GM21360 (cell line): Measurements from ENCODE around the gene ZNF793.
A peak's percentile ranks its signal among the peaks of the same experiment; 100 is the strongest.

Experiments
- ATAC-seq: cut with Tn5 transposase; IDR thresholded peaks from one replicate; pipeline ENCODE4 v1.9.1; 2021; ENCODE audit warnings: mild to moderate bottlenecking, moderate library complexity; ENCODE audit not compliant: unreplicated experiment

Gene ZNF793

DNA sequence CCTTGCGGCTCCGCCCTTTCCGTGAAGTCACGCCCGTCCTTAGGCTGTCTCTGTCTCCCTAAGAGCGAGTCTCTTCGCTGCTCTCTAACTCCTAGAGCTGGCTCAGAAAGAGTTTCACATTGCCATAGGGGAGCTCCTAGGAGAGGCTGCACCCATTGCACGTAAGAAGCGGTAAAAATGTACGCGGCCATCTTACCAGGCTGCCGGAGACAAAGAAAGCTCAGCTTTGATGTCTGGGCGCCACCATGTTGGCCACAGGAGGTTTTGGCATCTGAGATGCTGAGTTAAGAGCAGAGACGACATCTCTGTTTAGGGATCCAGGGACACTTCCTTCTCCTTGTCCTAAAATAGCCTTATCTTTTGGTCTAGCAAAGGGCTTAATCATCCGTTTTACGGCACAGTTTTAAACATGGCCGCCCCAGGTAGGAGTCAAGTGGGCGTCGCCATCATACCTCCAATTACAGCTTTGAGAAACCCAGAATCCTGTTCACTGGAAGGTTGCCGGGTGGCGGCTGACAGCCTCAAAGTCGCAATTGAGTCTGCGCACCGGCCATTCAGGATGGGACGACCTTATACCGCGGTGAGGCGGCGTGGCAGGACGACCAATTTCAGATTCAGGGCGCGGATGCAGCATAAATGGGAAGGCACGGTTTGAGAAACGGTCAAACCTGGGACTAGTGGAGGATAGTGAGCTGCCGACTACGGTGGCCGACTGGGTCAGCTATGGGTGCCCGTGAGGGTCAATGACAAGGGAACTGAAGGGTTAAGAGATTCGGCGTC lies at the start of gene ZNF793:
Gene ZNF793 (plus strand): TSS at position 553 of the 780 bp plus-strand sequence. CDS start 16,501 bp downstream, outside the sequence.
- ATAC-seq = no peak

DNA sequence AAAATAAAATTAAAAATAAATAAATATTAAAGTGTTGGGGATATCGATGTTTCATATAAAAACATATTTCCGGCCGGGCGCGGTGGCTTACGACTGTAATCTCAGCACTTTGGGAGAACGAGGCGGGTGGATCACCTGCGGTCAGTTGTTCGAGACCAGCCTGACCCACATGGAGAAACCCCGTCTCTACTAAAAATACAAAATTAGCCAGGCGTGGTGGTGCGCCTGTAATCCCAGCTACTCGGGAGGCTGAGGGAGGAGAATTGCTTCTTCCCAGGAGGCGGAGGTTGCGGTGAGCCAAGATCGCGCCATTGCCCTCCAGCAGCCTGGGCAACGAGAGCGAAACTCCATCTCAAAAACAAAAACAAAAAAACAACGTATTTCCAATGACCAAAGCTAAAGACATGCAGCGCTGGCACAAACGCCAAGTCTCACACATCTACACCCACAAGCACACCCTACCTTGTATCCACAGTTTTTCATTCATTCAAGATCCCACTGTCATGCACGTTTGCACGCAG lies 40.4 kb upstream of the ZNF793 start:
- no peak for ATAC-seq

DNA sequence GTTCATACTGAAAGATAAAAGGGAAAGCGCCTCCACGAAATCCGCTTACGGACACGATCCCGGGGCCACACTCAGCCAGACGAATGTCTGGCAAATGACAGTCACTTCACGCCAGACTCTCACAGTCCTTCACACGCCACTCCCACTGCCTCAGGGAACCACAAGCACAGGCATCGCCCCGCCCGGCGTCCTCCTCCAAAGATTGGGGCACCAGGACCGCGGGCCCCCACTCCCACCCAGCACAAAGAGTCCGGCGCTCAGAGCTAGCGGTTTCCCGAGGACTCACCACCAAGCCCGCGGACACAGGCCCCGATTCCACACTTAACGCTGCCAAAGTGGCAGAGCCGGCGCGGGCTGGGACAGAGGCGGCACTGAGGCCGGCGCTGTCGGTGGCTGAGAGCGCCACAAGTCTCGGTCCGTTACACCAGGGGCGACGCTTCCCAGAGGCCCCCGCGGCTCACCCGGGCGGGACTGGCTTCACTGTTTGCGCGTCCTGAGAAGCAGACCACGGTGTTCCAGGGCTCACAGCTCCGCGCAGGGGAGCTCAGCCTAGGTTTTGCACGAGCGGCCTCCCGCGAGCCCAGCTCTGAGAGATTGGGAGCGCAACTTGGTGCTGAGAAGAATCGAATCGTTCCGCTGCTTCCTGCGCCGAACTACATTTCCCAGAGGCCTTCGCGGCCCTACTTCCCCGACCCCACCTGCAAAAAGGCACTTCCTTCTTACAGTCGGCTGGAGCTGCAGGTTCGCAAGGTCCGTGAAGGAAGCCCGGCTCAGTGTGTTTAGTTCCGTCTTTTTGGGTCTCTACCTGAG lies 39.7 kb upstream of the ZNF793 start, which contains the start of gene ZNF569:
Gene ZNF569 (minus strand): TSS at position 647 of the 810 bp plus-strand sequence. CDS start 22,523 bp downstream, outside the sequence.
- ATAC-seq = peak; percentile 43

- ATAC-seq = no peak
Observed at GRCh38 chr19:37467608-37468090, 39.1 kb upstream of the ZNF793 start.

- peak; percentile 54 for ATAC-seq
Observed at GRCh38 chr19:37468961-37469777, 37.6 kb upstream of the ZNF793 start, which contains the start of gene ZNF570. TSS of gene ZNF570 (plus strand) at chr19:37469356. CDS start at chr19:37470355, 999 bp downstream.

DNA sequence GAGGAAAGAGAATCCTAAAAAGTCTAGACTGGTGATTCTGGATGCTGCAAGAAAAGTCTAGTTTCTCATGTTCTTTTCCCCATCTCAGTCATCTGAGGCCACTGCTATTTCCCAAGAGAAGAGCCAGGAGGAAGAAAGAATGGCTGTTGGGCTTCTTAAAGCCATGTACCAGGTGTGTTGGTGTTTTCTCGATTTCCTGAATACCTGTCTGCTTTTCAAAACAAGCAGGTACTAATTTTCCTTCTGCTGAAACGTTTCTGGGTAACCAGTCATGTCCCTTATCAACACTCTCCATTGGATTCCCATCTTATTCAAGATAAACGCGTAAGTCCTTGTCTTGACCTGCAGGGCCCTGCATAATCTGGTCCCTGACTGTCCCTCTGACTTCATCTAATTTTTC lies 36.5 kb upstream of the ZNF793 start:
- no peak for ATAC-seq

DNA sequence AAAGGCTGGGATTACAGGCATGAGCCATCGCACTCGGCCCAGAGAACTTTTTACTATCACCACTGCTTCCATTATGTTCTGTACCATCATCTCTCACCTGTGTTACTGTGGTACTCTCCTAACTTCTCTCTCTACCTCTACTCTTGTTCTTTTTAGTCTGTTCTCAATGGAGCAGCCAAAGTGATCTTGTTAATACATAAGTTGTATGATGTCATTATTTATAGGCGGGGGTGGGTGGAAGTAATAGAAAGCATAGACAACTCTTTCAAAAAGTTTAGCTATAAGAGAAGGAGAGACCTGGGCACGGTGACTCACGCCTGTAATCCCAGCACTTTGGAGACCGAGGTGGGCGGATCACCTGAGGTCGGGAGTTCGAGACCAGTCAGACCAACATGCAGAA lies 34.6 kb upstream of the ZNF793 start:
- ATAC-seq = no peak

GRCh38 chr19:37484406-37485168 lies 22.2 kb upstream of the ZNF793 start:
- no peak for ATAC-seq

GRCh38 chr19:37492213-37492612 lies 14.5 kb upstream of the ZNF793 start:
- no peak for ATAC-seq

GRCh38 chr19:37505958-37506386 lies 767 bp upstream of the ZNF793 start:
- ATAC-seq = no peak

GRCh38 chr19:37507167-37507464 lies 377 bp downstream of the ZNF793 start:
- ATAC-seq = no peak

- no peak for ATAC-seq
Observed at GRCh38 chr19:37511186-37511585, 4.4 kb downstream of the ZNF793 start.

DNA sequence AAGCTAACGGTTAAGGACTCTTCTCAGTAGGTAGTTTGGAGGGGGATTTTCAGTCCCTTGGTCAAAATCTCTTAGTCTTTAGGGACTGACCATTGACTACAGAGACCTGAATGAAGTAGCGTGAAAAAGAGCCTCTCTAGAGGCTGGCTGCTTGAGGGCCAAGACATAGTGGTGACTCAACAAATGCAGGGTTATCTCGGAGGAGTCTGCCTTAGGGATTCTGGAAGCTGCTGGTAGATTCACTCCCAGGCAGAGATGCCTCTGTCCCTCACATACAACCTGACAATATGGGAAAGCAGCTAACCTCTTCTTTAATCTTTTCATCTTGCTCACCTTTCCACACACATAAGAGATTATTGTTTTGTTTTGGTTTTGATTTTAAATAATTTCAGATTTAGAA lies 5.1 kb downstream of the ZNF793 start:
- no peak for ATAC-seq

- no peak for ATAC-seq
Observed at GRCh38 chr19:37513397-37513796, 6.7 kb downstream of the ZNF793 start.

DNA sequence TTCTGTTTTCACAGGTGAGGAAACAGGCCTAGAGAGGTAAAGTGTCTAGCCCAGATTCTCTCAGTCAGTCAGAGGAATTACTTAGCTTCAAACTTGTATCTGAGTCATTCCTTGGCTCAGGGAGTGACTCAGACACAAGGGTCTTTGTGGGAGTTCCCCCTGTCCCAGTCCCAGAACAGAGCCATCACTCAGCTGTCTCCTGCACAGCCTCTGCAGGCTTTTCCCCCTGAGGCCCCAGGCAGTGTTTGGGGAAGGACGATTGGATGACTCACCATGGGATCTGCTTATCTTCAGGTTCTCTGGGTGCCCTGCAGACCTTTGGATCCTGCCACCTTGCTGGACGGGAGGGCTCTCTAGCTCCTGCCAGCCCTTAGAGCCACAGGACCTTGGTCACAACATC lies 13.2 kb downstream of the ZNF793 start:
- no peak for ATAC-seq

DNA sequence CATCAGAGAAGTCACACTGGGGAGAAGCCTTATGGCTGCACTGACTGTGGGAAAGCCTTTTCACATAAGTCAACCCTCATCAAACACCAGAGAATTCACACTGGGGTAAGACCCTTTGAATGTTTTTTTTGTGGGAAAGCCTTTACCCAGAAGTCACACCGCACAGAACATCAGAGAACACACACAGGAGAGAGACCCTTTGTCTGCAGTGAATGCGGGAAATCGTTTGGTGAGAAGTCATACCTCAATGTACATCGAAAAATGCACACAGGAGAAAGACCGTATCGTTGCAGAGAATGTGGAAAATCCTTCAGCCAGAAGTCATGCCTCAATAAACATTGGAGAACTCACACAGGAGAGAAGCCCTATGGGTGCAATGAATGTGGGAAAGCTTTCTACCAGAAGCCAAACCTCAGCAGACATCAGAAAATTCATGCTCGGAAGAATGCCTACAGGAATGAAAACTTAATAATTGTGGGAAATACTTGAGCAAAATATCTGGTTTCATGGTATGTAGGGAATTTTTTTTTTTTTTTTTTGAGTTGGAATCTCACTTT lies 30.7 kb downstream of the ZNF793 start:
- ATAC-seq = no peak

DNA sequence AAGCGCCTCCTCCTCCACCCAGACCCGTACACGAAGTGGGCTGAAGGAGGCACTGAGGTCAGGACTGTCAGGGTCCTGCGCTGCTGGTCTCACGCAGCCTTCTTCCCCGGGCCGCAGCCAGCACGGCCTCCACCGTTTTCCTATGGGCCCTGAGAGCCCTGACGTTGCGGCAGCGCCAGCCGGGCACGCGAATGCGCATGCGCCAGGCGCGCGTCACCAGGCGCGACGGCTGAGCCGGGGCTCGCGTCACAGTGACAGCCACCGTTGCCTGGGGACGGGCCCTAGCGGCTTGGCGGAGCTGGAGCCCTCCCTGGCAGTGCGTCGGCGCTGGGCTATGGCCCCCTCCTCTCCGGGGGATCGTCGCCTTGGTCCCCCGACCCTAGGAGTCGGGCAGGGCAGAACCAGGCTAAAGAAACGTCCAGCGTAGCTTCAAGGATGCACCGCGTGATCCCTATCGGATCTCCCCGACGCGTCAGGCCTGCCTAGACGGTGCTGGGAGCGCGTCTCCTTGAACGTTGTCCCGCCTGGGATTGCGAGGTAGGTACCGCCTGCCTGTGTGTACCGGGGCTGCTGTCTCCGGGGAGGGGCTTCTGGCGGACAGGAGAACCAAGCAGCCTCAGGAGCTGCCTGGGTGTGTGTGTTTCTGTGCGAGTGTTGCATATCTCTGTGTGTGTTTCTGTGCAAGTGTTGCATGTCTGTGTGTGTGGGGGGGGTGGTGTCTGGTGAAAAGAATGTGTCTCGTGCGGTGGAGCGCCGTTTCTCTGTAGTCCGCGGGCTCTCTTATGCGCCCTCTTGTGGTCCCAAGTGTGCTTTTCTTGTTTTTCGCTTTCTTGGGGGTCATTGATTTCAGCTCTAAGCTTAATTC lies 44.6 kb downstream of the ZNF793 start:
- ATAC-seq = no peak

- ATAC-seq = no peak
Observed at GRCh38 chr19:37563518-37563917, 56.8 kb downstream of the ZNF793 start.
